DLD1 (cell line): ENCODE data around the gene WFIKKN2.
"Not testable (repeated sequence)": the region's sequence is repeated elsewhere in the genome, so short reads cannot be mapped to it uniquely, and the experiment has no call there.

Experiments
- in situ Hi-C: cut with HindIII; loops from 2 replicates; pipeline ENCODE4 v1.10.0; 2017; ENCODE audit warnings: low sequenced_read_pairs

WFIKKN2 gene, protein sequence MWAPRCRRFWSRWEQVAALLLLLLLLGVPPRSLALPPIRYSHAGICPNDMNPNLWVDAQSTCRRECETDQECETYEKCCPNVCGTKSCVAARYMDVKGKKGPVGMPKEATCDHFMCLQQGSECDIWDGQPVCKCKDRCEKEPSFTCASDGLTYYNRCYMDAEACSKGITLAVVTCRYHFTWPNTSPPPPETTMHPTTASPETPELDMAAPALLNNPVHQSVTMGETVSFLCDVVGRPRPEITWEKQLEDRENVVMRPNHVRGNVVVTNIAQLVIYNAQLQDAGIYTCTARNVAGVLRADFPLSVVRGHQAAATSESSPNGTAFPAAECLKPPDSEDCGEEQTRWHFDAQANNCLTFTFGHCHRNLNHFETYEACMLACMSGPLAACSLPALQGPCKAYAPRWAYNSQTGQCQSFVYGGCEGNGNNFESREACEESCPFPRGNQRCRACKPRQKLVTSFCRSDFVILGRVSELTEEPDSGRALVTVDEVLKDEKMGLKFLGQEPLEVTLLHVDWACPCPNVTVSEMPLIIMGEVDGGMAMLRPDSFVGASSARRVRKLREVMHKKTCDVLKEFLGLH

DNA sequence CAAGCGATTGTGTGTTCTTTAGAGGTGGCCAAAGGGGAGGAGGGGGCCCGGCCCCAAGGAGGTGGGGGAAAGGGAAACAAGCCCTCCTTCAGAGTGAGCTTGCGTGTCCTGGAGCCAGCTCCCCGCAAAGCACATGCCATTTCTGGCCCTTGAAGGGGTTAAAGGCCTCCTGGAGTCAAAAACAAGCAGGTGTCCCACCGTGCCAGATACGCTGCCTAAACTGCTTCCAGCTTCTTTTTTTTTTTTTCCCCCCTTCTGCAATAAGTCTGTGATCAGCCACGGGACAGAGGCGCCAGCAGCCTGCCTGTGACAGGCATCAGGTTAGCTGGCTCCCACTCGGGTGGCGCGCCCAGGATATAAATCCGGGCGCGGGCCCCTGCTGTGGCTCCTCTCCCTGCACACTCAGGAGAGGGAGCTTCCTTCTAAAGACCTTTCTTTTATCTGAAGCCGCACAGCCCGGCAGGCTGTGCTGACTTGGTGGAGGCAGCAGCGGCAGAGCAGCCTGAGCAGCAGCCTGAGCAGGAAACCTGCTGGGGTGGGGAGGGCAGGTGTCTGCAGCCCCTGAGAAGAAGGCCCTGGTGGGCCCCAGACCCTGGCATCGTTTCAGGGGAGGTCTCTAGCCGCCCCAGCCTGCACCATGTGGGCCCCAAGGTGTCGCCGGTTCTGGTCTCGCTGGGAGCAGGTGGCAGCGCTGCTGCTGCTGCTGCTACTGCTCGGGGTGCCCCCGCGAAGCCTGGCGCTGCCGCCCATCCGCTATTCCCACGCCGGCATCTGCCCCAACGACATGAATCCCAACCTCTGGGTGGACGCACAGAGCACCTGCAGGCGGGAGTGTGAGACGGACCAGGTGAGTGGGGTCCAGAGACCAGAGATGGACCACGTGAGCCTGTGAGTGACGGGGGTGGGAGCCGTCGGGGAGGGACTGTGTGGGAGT, at the start of gene WFIKKN2:
Gene WFIKKN2, plus strand, starts transcription at position 286 of the 934 bp plus-strand sequence. Its CDS starts 352 bp downstream, at position 638.
- in situ Hi-C loops: no loop called here

DNA sequence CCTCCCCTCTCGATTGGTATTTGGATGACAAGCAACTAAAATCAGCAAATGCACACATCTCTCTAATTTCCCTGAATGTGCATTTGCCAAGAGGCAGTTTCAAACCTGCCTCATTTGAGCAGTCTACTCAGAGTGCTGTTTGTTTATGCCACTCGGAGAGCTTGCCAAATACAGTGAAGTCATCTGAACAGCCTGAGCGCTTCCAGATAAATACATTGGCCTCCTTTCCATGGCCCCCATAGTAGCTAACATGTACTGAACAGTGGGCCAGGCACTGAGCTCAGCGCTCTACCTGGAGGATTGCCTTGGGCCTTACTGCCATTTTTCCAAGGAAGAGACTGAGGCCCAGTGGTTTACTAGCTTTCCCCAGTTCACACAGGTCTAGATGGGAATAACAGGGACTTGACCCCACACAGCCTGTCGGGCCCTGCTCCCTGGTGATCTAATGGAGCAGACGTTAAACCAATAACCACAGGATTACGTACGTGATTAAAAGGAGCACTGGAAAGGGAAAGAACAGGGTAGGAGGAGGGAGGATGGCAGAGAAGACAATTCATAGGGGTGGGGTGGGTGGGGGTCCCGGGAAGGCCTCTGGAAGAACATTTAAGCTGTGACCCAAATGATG, 49.3 kb upstream of the WFIKKN2 start:
- in situ Hi-C loops: no loop called here

GRCh38 chr17:50787106-50787505, 48.3 kb upstream of the WFIKKN2 start:
- in situ Hi-C loops: no loop called here

GRCh38 chr17:50790618-50791017, 44.8 kb upstream of the WFIKKN2 start:
- in situ Hi-C loops: no loop called here

DNA sequence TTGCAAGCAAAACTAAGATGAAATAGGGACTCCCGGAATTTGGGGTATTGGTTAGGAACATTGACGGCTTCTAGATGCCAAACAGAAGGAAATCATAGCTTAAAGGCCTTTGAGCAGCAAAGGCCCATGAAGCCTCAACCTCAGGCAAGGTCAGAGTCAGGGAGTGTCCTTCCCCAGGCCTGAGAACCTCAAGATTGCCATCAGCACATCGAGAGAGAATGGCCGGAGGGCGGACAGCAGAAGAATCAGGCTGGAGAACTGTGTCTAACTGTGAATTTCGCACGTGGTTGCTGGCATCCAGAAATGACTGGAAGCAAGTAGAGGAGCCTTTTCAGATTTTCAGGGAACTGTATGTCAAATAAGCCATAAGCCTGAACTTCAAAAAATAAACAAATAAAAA, 43.3 kb upstream of the WFIKKN2 start:
- in situ Hi-C loops: no loop called here

- in situ Hi-C loops: no loop called here
Measured at GRCh38 chr17:50793007-50793406, 42.4 kb upstream of the WFIKKN2 start.

DNA sequence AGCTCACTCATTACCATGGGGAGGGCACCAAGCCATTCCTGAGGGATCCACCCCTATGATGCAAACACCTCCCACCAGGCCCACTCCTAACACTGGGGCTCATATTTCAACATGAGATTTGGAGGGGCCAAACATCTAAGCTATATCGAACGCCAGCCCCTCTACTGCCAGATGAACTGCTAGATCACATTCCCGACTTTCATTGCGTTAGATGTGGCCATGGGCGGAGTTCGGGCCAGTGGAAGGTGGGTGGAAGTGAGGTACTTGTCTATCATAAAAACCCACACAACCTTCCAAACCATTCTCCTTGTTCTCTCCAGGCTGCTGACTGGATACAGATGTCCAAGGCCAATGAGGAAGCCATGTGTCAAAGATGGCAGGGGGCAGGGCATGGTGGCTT, 41.0 kb upstream of the WFIKKN2 start:
- in situ Hi-C loops: no loop called here

DNA sequence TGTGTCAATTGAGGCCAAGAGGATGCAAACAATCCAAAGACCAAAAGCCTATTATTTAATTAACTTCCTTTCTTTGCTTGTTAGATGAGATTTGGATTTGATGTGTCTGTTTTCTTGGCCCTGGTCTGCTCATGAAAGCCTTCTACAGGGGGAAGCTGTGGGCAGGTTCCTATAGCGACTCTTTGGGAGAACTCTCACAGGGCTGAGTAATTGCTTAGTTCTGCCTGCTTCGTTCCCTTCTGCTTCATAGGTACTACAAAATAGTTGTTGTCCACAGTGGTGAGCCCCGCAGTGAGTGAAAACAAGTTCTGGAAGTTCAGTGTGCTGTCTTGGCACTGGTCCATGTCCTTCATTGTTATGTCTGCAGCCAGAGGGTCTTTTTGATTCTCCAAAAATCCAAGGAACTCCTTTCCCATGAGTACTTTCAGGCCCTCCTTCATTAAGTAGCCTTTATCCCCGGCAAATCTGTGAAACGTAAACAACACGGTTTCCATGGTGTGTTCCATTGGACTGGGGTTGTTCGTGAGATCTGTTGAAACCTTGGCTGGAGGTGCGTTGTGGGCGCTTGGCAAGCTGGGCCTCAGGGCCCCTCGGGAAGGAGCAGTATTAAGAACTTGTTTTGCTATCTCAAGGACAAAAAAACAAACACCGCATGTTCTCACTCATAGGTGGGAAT, 38.1 kb upstream of the WFIKKN2 start:
- in situ Hi-C loops: no loop called here

DNA sequence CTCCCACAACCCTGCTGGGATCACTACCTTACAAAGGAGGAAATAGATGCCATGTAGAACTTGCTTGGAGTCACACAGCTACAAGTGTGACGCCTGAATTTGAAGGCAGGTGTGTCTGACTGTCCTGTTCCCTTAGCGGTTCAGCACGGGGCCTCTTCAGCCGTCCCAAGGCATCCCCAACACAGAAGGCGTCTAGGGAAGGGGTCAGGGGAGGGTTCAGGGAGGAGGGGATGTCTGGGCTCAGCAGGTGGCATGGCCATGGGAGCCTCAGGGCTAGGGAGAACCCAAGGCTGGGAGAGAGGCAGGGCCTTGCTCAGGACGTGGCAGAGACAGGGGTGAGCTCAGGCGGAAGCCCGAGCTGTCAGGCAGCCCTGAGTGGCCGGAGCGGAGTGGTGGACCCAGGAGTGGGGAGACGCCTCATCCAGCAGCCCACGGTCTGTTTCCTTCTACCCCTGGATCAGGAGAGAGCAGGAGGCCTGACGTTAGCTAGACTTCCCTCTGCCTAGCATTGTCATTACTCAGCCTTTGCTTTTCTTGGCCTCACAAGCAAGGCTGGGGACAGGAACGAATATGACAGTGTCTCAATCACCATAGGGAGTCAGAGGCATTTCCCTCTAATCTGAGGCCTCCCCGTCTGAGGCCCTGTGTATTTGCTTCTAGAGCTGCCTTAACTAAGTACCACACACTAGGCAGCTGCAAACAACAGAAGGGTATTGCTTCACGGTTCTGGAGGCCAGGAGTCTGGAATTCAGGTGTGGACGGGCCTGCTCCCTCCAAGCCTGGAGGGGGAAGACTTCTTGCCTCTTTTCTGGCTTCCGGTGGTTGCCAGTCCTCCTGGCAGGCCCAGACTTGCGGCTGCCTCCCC, 36.7 kb upstream of the WFIKKN2 start:
- in situ Hi-C loops: no loop called here

DNA sequence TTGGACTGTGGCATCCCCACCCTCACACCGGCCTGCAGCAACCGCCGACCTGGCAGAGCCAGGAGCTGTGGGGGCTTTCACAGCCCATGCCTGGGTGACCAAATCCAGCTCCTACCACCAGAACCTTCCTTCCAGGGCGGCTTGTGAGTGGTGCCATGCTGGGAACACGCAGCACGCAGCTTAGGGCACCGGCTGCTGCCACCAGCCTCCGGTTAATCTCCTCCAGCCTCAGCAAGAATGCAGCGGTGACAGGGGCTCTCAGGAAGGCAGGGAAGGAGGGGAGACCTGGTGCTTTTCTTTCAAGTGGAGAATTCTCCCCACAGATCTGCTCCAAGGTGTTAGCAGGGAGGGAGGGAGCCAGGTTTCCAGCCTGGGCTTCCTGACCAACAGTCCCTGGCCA, 35.8 kb upstream of the WFIKKN2 start:
- in situ Hi-C loops: no loop called here

DNA sequence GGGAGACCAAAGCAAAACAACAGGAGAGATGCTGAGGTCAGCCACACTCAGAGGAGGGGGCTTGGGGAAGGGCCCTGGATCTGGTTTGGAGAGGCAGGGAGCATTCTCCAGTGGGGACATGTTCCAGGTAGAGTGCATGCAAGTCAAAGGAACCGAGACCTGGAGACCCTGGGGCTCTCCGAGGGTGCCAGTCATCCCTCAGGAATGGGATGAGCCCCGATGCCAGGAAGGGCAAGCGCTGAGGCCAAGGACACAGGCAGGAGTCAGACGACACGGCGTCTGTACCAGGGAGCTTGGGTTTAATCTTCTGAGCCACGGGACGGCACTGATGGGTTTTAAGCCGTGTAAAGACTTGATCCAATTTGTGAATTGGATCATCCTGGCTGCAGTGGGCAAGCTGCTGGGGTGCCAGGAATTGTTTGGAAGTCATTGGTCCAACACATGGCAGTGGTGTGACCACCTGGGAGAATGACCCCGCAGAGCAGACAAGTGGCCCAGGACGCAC, 35.1 kb upstream of the WFIKKN2 start:
- in situ Hi-C loops: no loop called here

GRCh38 chr17:50802609-50803571, 32.5 kb upstream of the WFIKKN2 start:
- in situ Hi-C loops: no loop called here

GRCh38 chr17:50803676-50804075, 31.7 kb upstream of the WFIKKN2 start:
- in situ Hi-C loops: no loop called here

DNA sequence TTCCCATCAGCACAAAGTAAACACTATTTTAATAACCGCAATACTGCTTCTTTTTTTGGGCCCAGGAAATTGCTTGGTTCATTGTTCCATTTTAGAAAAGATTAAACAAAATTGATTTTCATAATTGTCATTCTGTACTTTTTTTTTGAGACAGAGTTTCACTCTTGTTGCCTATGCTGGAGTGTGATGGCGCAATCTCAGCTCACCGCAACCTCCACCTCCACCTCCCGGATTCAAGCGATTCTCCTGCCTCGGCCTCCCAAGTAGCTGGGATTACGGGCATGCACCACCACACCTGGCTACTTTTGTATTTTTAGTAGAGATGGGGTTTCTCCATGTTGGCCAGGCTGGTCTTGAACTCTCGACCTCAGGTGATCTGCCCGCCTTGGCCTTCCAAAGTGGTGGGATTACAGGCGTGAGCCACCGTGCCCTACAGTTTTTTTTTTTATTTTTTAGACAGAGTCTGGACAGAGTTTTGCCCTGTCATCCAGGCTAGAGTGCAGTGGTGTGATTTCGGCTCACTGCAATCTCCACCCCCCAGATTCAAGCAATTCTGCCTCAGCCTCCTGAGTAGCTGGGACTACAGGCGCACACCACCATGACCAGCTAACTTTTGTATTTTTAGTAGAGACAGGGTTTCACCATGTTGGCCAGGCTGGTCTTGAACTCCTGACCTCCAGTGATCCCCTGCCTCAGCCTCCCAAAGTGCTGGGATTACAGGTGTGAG, 30.5 kb upstream of the WFIKKN2 start:
- in situ Hi-C loops: not testable (repeated sequence)

DNA sequence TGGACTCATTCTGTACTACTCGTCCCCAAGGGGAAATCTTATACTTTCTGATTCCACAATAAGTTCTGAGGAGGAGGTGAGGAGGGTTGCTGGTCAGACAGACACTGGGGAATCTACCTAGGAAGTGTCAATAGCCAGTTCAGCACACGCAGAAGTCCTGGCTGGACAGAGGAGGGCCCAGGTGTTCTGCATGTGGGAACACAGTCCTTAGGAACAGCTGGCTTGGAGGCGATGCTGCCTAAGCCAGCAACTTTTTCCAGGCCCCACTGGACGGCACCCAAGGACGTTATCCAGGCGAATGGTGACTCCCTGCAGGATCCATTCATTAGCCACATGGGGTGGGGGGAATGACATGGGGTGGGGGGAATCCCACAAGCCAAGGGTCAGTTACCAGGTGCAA, 29.9 kb upstream of the WFIKKN2 start:
- in situ Hi-C loops: no loop called here

- in situ Hi-C loops: no loop called here
Measured at GRCh38 chr17:50806141-50806643, 29.2 kb upstream of the WFIKKN2 start.

DNA sequence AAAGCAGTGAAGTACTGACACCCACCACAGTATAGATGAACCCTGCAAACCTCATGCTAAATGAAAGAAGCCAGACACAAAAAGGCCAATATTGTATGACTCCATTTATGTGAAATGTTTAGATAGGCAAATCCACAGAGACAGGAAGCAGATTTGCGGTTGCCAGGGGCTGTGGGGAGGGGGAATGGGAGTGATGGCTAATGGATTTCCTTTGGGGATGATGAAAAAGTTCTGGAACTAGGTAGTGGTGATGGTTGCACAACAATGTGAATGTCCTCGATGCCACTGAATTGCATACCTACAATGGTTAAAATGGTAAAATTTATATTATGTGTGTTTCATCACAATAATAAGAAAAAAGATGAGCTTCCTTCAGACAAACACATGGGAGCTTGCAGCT, 28.4 kb upstream of the WFIKKN2 start:
- in situ Hi-C loops: no loop called here
